ENCODE data around the gene LOXHD1. TPM values are rescaled to one million over a fixed set of nuclear protein-coding genes. Genes with fewer than 3 reads are reported as not detected.

LOXHD1 gene
- total RNA-seq, 2 experiments from 2014 or later = 0.11 to 0.45 TPM

DNA sequence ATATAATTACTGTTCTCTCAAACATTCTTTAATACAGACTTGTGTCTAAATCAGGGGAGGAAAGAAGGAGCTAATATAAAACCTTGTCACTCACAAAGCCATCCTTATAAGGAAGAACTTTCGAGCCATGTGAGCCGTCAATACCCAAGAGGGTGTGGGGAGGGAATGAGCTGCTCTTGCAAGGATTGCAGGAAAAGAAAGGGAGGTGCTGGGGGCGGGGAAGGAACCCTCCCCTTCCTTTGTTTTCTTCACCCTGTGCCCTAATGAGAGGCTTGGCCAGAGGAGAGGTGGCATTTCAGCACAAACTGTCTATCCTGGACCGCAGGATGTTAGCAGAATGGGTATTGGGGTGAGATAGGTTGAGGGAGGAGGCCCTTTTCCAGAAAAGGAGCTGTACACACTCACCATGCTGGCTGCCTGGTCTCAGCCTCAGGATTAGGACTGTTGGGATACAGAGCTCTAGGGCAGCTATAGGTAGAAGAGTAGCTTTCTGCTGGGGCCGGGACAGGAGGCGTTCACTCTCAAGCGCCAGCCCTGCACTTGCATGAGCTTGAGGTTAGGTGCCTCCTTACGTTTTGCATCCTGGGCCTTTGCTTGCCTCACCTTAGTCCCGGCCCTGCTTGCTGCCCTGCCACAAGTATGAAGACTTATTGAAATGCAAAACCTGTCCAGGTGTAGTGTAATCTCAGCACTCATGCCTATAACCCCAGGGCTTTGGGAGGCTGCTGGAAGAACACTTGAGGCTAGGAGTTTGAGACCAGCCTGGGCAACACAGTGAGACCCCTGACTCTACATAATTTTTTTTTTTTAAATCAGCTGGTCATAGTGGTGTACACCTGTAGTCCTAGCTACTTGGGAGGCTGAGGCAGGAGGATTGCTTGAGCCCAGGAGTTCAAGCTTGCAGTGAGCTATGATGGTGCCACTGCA, 190.5 kb downstream of the LOXHD1 start:
- ChIA-PET POLR2A (no interaction called here), CTCF (interaction anchor here (1.5 kb wide), 1 partner anchor 191 kb away, joined by 5 read pairs; no protein-coding TSS in a partner anchor)
- Mint-ChIP-seq H3K27me3 (no peaks in the 10 kb centered on the region), H3K4me3 (no peak overlapping the region), H3K9me3 (no peaks in the 10 kb centered on the region), H3K4me1 (ENCODE audit: low read depth) (no peaks in the 10 kb centered on the region), H3K36me3 (ENCODE audit: low read depth) (no peaks in the 10 kb centered on the region), H3K27ac (no peak overlapping the region)
- TF ChIP-seq, protein P1, sequence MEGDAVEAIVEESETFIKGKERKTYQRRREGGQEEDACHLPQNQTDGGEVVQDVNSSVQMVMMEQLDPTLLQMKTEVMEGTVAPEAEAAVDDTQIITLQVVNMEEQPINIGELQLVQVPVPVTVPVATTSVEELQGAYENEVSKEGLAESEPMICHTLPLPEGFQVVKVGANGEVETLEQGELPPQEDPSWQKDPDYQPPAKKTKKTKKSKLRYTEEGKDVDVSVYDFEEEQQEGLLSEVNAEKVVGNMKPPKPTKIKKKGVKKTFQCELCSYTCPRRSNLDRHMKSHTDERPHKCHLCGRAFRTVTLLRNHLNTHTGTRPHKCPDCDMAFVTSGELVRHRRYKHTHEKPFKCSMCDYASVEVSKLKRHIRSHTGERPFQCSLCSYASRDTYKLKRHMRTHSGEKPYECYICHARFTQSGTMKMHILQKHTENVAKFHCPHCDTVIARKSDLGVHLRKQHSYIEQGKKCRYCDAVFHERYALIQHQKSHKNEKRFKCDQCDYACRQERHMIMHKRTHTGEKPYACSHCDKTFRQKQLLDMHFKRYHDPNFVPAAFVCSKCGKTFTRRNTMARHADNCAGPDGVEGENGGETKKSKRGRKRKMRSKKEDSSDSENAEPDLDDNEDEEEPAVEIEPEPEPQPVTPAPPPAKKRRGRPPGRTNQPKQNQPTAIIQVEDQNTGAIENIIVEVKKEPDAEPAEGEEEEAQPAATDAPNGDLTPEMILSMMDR (IDR thresholded peaks at IDR 0.05) = no peak
- DNase-seq (no peak), ATAC-seq (no peak)
- intact Hi-C loops (cut with micrococcal nuclease) = no loop called here

DNA sequence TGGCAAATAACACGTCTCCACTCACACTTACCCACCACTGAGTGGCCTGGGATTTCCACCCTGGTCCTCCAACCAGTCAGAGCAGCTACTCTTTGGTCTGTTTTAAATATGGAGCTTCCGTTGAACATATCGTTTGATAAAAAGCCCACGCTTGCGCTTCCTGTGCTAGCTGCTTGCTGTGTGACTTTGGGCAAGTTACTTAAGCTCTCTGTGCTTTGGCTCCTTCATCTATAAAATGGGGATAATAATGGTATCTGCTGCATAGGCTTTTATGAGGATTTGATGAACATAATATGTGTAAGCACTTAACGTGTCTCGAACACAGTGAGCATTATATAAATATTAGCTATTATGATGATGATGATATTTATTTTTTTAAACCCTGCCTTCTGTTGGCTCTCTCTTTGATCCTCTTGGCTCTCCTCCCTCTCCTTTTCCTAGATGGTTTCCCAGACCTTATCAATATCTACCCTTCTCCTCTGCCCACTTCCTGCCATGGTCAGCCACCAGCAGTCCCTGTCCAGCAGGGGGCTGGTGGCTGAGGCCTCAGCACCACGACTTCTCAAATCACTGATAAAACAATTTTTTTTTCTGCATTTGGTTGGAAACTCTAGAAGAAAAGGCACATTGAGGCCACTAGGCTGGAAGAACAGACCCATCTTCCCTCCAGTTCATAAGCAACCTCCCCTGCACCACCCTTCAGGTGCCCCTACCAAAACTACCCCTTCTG, 191.9 kb downstream of the LOXHD1 start:
- Mint-ChIP-seq H3K27ac (no peak overlapping the region), H3K27me3 (no peaks in the 10 kb centered on the region), H3K9me3 (no peaks in the 10 kb centered on the region), H3K36me3 (ENCODE audit: low read depth) (no peaks in the 10 kb centered on the region), H3K4me3 (no peak overlapping the region), H3K4me1 (ENCODE audit: low read depth) (no peaks in the 10 kb centered on the region)
- ATAC-seq (no peak), DNase-seq (no peak)
- TF ChIP-seq, protein P1 (IDR thresholded peaks at IDR 0.05) = no peak
- ChIA-PET POLR2A (interaction anchor here (1.1 kb wide), 1 partner anchor 11 kb away, joined by 3 read pairs; no protein-coding TSS in a partner anchor), CTCF (interaction anchor here (0.7 to 1.1 kb wide), 2 partner anchors 183 to 194 kb away, joined by 3 read pairs; no protein-coding TSS in a partner anchor)
- intact Hi-C loops (cut with micrococcal nuclease) = no loop called here

DNA sequence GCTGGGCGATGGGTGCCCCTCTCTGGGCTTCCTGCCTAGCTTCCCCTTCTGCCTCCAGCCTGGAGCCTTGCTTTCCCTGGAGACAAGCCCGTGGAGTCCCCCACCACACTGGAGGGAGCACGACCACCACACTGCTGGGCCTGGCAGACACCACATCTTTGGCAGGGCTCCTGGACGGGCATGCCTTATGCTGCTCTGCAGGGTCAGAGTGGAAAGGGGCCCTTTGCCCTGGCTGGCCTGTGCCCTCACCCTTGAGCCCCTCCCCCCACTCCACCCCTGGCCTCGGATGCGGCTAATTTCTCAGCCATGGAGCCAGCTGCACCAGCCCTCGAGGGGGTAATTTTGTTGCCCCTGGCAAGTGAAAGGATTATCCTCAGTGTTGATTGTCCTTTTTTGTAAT, 194.5 kb downstream of the LOXHD1 start:
- TF ChIP-seq, protein P1 (IDR thresholded peaks at IDR 0.05) = no peak
- intact Hi-C loops (cut with micrococcal nuclease) = no loop called here
- POLR2A ChIA-PET = no interaction called here
- CTCF ChIA-PET = interaction anchor here (1.4 kb wide), 1 partner anchor 17 kb away, joined by 3 read pairs; no protein-coding TSS in a partner anchor
- H3K27ac Mint-ChIP-seq = no peak overlapping the region
- H3K4me1 Mint-ChIP-seq (ENCODE audit: low read depth) = no peaks in the 10 kb centered on the region
- H3K9me3 Mint-ChIP-seq = no peaks in the 10 kb centered on the region
- no peaks in the 10 kb centered on the region for H3K27me3 Mint-ChIP-seq
- no peaks in the 10 kb centered on the region for H3K36me3 Mint-ChIP-seq (ENCODE audit: low read depth)
- H3K4me3 Mint-ChIP-seq = no peak overlapping the region
- no peak for ATAC-seq
- no peak for DNase-seq

DNA sequence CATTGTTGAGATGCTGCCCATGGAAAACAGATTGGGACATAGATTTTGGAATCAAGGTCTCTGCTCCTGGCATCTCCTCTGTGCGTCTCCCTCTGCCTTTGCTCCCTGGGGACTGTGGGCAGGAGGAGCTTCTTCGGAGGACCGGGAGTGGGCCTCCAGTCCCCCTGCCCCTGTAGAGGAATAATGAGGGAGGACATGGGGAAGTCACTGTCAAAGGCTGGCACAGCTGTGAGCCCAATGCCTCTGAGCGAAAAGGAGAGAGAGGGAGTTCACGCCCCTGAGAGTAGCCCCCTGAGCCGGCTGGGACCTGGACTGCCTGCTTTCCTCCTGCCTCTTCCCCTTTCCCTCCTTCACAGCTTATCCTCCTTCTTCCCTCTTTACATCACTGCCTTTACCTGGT, 195.0 kb downstream of the LOXHD1 start:
- no peak for ATAC-seq
- no peak for DNase-seq
- no peak overlapping the region for H3K4me3 Mint-ChIP-seq
- intact Hi-C loops (cut with micrococcal nuclease) = no loop called here
- H3K27me3 Mint-ChIP-seq = no peaks in the 10 kb centered on the region
- POLR2A ChIA-PET = no interaction called here
- TF ChIP-seq, protein P1 (IDR thresholded peaks at IDR 0.05) = no peak
- H3K9me3 Mint-ChIP-seq = no peaks in the 10 kb centered on the region
- CTCF ChIA-PET = interaction anchor here (1.4 kb wide), 1 partner anchor 17 kb away, joined by 3 read pairs; no protein-coding TSS in a partner anchor
- H3K36me3 Mint-ChIP-seq (ENCODE audit: low read depth) = no peaks in the 10 kb centered on the region
- no peak overlapping the region for H3K27ac Mint-ChIP-seq
- no peaks in the 10 kb centered on the region for H3K4me1 Mint-ChIP-seq (ENCODE audit: low read depth)
